GM12874 (cell line): ENCODE data around the gene SPATA9.

Experiments used
- TF ChIP-seq, protein P1 (sequence below): IDR thresholded peaks from 2 replicates; pipeline ENCODE4 v1.5.1; 2011; ENCODE audit warnings: low read depth, mild to moderate bottlenecking, control low read depth, low read length, moderate library complexity; ENCODE audit not compliant: insufficient read depth

Gene SPATA9

DNA sequence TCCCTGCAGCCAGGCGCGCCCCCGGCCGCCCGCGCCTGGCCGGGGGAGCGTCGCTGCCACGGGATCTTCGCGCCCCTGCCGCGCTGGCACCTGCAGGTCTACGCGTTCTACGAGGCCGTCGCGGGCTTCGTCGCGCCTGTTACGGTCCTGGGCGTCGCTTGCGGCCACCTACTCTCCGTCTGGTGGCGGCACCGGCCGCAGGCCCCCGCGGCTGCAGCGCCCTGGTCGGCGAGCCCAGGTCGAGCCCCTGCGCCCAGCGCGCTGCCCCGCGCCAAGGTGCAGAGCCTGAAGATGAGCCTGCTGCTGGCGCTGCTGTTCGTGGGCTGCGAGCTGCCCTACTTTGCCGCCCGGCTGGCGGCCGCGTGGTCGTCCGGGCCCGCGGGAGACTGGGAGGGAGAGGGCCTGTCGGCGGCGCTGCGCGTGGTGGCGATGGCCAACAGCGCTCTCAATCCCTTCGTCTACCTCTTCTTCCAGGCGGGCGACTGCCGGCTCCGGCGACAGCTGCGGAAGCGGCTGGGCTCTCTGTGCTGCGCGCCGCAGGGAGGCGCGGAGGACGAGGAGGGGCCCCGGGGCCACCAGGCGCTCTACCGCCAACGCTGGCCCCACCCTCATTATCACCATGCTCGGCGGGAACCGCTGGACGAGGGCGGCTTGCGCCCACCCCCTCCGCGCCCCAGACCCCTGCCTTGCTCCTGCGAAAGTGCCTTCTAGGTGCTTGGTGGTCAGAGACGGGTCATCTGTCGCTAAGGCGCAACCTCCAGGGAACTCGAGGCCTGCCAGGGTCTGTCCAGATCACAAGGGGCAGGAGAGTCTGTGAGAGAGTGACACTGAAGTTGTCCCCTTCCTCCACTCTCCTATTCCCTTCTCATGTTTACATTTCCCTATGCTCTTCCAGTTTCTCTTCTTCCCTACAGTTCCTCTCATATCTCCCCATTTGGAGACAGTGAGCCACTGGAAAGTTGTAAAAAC is 61.6 kb downstream of the SPATA9 start:
- TF ChIP-seq, protein P1, sequence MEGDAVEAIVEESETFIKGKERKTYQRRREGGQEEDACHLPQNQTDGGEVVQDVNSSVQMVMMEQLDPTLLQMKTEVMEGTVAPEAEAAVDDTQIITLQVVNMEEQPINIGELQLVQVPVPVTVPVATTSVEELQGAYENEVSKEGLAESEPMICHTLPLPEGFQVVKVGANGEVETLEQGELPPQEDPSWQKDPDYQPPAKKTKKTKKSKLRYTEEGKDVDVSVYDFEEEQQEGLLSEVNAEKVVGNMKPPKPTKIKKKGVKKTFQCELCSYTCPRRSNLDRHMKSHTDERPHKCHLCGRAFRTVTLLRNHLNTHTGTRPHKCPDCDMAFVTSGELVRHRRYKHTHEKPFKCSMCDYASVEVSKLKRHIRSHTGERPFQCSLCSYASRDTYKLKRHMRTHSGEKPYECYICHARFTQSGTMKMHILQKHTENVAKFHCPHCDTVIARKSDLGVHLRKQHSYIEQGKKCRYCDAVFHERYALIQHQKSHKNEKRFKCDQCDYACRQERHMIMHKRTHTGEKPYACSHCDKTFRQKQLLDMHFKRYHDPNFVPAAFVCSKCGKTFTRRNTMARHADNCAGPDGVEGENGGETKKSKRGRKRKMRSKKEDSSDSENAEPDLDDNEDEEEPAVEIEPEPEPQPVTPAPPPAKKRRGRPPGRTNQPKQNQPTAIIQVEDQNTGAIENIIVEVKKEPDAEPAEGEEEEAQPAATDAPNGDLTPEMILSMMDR, result no peak

- TF ChIP-seq, protein P1, result peak; percentile 26; the same call in 1 of the 2 replicates
Measured at GRCh38 chr5:95620030-95620869, 62.5 kb downstream of the SPATA9 start, which contains the start of gene GPR150. Gene GPR150, plus strand, starts transcription at chr5:95620087. Its CDS starts 189 bp downstream, at chr5:95620276.

DNA sequence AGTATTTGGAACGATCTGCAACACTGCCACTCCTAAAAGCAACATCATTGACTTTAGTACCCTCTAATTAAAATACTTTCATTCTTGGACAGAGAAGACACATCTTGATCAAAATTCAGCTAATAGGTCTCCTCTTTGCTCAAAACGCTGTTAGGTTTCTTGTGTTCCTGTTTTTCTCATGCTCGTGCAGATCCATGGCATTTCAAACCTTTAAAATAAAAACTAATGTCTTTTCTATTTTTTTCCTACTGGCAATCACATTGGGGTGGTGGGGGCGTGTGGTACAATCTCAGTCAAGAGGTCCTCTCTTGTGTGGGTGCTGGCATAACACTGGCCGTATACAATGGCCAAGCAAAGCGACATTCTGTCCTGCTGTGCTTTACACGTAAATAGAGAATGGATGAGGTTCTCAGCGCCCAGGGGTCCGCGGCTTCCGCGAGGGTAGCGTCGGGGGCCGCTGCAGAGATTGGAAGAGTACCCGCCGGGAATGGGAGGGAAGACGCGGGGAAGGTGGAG is 63.2 kb downstream of the SPATA9 start:
- TF ChIP-seq, protein P1, result no peak

DNA sequence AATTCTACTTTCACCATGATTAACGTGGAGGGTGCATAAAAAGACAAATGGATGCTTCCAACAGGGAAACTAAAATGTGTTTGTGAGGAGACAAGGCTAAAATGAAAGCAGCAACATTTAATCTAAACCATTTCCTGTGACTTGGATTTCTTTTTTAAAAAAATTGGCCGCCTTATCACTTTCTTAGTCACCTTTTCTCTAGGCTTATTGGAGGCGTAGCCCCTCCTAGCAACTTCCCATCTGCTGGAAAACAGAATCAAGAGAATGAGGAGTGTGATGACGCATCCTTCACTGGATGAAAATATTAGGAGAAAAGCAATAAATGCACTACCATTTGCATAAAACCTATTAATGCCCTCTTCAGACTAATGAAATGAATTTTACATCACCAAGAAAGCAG is 63.7 kb downstream of the SPATA9 start:
- TF ChIP-seq, protein P1, result no peak

GRCh38 chr5:95617057-95617456 is 65.7 kb downstream of the SPATA9 start:
- TF ChIP-seq, protein P1, result no peak

- TF ChIP-seq, protein P1, result no peak
Measured at GRCh38 chr5:95615164-95615467, 67.7 kb downstream of the SPATA9 start.

- TF ChIP-seq, protein P1, result no peak
Measured at GRCh38 chr5:95613514-95613913, 69.3 kb downstream of the SPATA9 start.
